ENCODE data around the gene C3orf85. TPM values are rescaled to one million over a fixed set of nuclear protein-coding genes. Genes with fewer than 3 reads are reported as not detected.

C3orf85 gene
- total and polyA plus RNA-seq, 4 donors: 0.21 TPM; not detected in 3

DNA sequence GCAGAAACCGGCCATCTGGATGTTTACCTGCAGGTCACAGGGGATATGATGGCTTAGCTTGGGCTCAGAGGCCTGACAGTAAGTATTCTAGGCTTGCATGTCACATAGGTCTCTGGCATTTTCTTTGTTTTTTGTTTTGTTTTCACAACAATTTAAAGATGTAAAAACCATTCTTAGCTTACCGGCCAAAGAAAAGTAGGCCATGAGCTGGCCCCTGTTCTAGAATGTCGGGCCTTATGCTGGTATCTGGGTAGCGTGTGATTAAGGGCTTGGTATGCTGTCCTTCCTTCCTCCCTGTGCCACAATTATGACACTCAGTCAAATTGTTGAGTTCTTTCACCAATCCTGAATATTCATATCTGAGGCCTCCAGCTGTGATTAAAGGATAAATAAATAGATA lies 40.2 kb downstream of the C3orf85 start:
- Histone ChIP-seq H3K27me3 (ENCODE audit: control insufficient read depth, insufficient read depth, low read length) (no peaks in the 10 kb centered on the region), H3K9me3 (ENCODE audit: control insufficient read depth, insufficient read depth, low read length) (no peaks in the 10 kb centered on the region), H3K36me3 (ENCODE audit: control insufficient read depth, insufficient read depth, low read length) (no peaks in the 10 kb centered on the region), H3K4me1 (ENCODE audit: control insufficient read depth, insufficient read depth, low read length) (peaks cover 3% of the 10 kb centered on the region), H3K4me3 (ENCODE audit: low read depth, low read length) (no peak overlapping the region), H3K27ac (ENCODE audit: low read depth, low read length) (no peak overlapping the region)
- WGBS (ENCODE audit: insufficient coverage): 88% methylated on average over 1 of the region's 4 CpGs
- DNase-seq (ENCODE audit: low read depth in 4 of 6, low spot score in 6 of 6): no peak

DNA sequence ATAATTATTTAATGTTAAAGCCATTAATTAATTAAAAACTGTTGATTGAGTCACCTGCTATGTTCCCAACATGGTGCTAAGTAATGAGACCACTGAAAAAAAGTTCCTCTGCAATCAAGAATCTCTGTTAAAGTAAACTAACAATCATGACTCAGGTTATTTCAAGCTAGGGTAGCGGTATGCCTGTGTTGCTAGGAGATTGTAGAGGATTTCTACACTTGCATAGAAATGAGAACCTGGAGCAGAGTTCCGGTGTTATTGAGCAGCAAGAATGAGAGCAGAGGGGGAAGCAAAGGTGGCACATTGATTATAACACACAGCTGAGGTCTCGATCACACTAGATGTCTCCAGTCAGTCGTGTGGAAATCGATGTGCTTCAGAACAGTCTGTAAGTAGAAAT lies 41.4 kb downstream of the C3orf85 start:
- Histone ChIP-seq H3K4me3 (ENCODE audit: low read depth, low read length) (no peak overlapping the region), H3K4me1 (ENCODE audit: control insufficient read depth, insufficient read depth, low read length) (peaks cover 3% of the 10 kb centered on the region), H3K36me3 (ENCODE audit: control insufficient read depth, insufficient read depth, low read length) (no peaks in the 10 kb centered on the region), H3K27me3 (ENCODE audit: control insufficient read depth, insufficient read depth, low read length) (no peaks in the 10 kb centered on the region), H3K9me3 (ENCODE audit: control insufficient read depth, insufficient read depth, low read length) (no peaks in the 10 kb centered on the region), H3K27ac (ENCODE audit: low read depth, low read length) (no peak overlapping the region)
- 39% methylated on average over 3 of the region's 5 CpGs for WGBS (ENCODE audit: insufficient coverage)
- peak in 1 of 6 donors; percentile 39 for DNase-seq (ENCODE audit: low read depth in 4 of 6, low spot score in 6 of 6)

DNA sequence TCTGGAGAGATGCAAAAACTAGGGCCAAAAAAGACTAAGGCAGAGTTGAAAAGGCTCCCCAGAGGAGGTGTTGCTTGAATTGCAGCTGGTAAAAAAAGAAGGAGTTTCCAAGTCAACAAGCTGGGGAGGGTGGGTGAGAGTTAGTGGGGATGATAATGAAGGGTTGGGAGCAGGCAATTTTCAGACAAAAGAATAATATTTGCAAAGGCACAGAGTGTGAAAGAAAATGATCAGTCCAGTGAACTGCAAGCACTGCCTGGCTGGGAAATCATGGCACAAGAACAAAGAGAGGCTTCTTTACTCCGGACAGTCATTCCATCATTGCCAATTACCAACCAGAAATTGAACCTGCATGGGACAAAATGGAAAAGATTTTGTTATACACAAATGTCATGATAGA lies 42.2 kb downstream of the C3orf85 start:
- Histone ChIP-seq H3K4me3 (ENCODE audit: low read depth, low read length) (no peak overlapping the region), H3K4me1 (ENCODE audit: control insufficient read depth, insufficient read depth, low read length) (peaks cover 3% of the 10 kb centered on the region), H3K27me3 (ENCODE audit: control insufficient read depth, insufficient read depth, low read length) (no peaks in the 10 kb centered on the region), H3K27ac (ENCODE audit: low read depth, low read length) (no peak overlapping the region), H3K9me3 (ENCODE audit: control insufficient read depth, insufficient read depth, low read length) (no peaks in the 10 kb centered on the region), H3K36me3 (ENCODE audit: control insufficient read depth, insufficient read depth, low read length) (no peaks in the 10 kb centered on the region)
- peak in 1 of 6 donors; percentile 7 for DNase-seq (ENCODE audit: low read depth in 4 of 6, low spot score in 6 of 6)
- no CpG with 5 or more reads among the region's 1 CpG for WGBS (ENCODE audit: insufficient coverage)

DNA sequence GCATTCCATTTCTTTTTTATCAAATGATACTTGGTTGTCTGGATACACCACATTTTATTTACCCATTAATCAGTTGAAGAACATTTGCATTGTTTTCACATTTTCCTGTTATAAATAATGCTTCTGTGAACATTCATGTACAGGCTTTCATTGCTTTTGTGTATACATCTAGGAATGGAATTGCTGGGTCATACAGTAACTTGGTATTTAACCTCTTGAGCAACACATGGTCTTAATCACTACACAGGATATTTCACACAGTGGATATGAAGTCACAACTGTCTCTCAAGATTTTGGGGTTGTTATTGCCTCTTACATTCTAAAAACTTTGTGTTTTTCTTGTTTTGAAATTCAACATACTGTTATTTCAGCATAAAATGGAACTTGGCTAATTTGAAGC lies 48.2 kb downstream of the C3orf85 start:
- Histone ChIP-seq H3K36me3 (ENCODE audit: control insufficient read depth, insufficient read depth, low read length) (no peaks in the 10 kb centered on the region), H3K4me3 (ENCODE audit: low read depth, low read length) (no peak overlapping the region), H3K27ac (ENCODE audit: low read depth, low read length) (no peak overlapping the region), H3K27me3 (ENCODE audit: control insufficient read depth, insufficient read depth, low read length) (no peaks in the 10 kb centered on the region), H3K4me1 (ENCODE audit: control insufficient read depth, insufficient read depth, low read length) (no peaks in the 10 kb centered on the region), H3K9me3 (ENCODE audit: control insufficient read depth, insufficient read depth, low read length) (no peaks in the 10 kb centered on the region)
- no peak for DNase-seq (ENCODE audit: low read depth in 4 of 6, low spot score in 6 of 6)

DNA sequence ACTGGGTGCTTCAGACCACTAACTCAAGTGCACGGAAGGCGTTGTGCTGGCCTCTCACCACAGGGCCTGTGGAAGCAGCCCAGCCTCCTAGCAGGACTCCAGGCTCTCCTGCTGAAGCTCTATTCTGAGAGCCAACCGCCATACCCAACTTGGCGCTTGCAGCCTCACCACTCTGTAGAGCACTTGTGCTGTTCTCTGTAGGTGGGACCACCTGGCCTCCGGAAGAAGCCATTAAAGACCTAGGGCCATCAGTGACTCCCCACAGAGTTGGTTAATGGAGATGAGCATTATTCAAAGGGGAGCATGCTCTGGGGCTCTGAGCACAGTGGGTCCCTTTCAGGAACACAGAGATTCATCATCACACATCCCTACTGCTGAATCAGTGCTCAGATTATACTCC lies 50.9 kb downstream of the C3orf85 start:
- no peaks in the 10 kb centered on the region for H3K9me3 ChIP-seq (ENCODE audit: control insufficient read depth, insufficient read depth, low read length)
- DNase-seq (ENCODE audit: low read depth in 4 of 6, low spot score in 6 of 6): no peak
- H3K4me1 ChIP-seq (ENCODE audit: control insufficient read depth, insufficient read depth, low read length): no peaks in the 10 kb centered on the region
- WGBS (ENCODE audit: insufficient coverage): 74% methylated on average over 4 of the region's 5 CpGs
- no peaks in the 10 kb centered on the region for H3K27me3 ChIP-seq (ENCODE audit: control insufficient read depth, insufficient read depth, low read length)
- H3K36me3 ChIP-seq (ENCODE audit: control insufficient read depth, insufficient read depth, low read length): no peaks in the 10 kb centered on the region
- H3K4me3 ChIP-seq (ENCODE audit: low read depth, low read length): no peak overlapping the region
- H3K27ac ChIP-seq (ENCODE audit: low read depth, low read length): no peak overlapping the region

DNA sequence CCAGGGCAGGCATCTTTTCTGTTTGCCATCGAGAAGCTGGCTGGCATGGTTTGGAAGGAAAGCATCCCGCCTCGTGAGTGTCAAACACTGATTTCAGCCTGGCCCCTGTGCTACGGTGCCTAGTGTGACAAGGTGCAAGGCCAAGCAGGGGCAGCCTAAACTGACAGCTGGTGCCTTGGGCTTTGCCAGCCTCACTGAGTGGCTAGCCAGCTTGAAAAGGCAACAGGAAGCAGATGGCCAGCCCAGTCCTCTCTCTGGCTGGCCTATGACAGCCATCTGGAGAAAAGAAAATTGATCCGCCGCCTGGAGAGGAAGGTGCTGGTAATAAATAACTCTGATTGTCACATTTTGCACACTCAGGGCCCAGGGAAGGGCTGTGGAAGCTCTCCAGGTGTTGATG lies 52.2 kb downstream of the C3orf85 start:
- H3K4me1 ChIP-seq (ENCODE audit: control insufficient read depth, insufficient read depth, low read length): no peaks in the 10 kb centered on the region
- no peaks in the 10 kb centered on the region for H3K36me3 ChIP-seq (ENCODE audit: control insufficient read depth, insufficient read depth, low read length)
- peak in 2 of 6 donors; percentile 49 to 91 for DNase-seq (ENCODE audit: low read depth in 4 of 6, low spot score in 6 of 6)
- H3K27me3 ChIP-seq (ENCODE audit: control insufficient read depth, insufficient read depth, low read length): no peaks in the 10 kb centered on the region
- H3K27ac ChIP-seq (ENCODE audit: low read depth, low read length): no peak overlapping the region
- no peak overlapping the region for H3K4me3 ChIP-seq (ENCODE audit: low read depth, low read length)
- no peaks in the 10 kb centered on the region for H3K9me3 ChIP-seq (ENCODE audit: control insufficient read depth, insufficient read depth, low read length)
- 68% methylated on average over 4 of the region's 6 CpGs for WGBS (ENCODE audit: insufficient coverage)

DNA sequence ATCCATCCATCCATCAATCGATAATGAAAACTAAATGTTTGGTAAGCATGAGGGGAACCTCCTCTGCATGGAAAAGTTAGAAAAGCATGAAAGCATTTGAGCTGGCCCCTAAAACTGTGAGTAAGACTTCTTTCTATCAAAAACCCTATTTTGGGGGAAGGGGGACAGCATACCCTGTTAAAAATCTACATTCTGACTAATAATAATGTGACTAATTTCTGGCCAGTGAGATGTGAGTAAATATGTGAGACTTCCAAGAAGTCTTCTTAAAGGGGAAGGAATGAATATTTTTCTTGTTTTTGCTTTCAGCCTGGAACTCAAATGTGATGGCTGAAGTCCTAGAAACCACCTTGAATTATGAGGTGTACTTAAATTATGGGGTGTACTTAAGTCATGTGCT lies 54.9 kb downstream of the C3orf85 start:
- H3K27ac ChIP-seq (ENCODE audit: low read depth, low read length): no peak overlapping the region
- H3K36me3 ChIP-seq (ENCODE audit: control insufficient read depth, insufficient read depth, low read length): no peaks in the 10 kb centered on the region
- DNase-seq (ENCODE audit: low read depth in 4 of 6, low spot score in 6 of 6): no peak
- WGBS (ENCODE audit: insufficient coverage): no CpG with 5 or more reads among the region's 1 CpG
- no peaks in the 10 kb centered on the region for H3K27me3 ChIP-seq (ENCODE audit: control insufficient read depth, insufficient read depth, low read length)
- no peaks in the 10 kb centered on the region for H3K4me1 ChIP-seq (ENCODE audit: control insufficient read depth, insufficient read depth, low read length)
- H3K4me3 ChIP-seq (ENCODE audit: low read depth, low read length): no peak overlapping the region
- no peaks in the 10 kb centered on the region for H3K9me3 ChIP-seq (ENCODE audit: control insufficient read depth, insufficient read depth, low read length)

DNA sequence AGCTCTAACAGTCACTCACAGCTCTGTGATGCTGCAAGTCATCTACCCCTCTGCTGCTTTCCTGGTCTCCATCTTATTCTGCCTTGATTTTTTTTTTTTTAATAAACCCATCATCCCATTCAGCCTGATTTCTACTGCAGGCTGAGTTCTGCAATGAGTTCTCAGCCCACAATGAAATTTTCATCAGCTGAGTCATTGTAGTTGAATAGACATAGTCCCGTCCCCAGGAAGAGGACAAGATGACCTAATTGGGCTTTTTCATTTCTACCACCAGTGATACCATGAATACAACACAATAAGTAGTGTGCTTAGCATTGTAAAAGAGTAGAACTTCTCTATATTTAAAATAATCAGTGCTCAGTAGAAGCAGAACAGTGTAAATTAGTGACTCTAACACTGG lies 59.3 kb downstream of the C3orf85 start:
- Histone ChIP-seq H3K4me1 (ENCODE audit: control insufficient read depth, insufficient read depth, low read length) (no peaks in the 10 kb centered on the region), H3K4me3 (ENCODE audit: low read depth, low read length) (no peak overlapping the region), H3K27ac (ENCODE audit: low read depth, low read length) (no peak overlapping the region), H3K36me3 (ENCODE audit: control insufficient read depth, insufficient read depth, low read length) (no peaks in the 10 kb centered on the region), H3K27me3 (ENCODE audit: control insufficient read depth, insufficient read depth, low read length) (no peaks in the 10 kb centered on the region), H3K9me3 (ENCODE audit: control insufficient read depth, insufficient read depth, low read length) (no peaks in the 10 kb centered on the region)
- no CpG with 5 or more reads among the region's 1 CpG for WGBS (ENCODE audit: insufficient coverage)
- DNase-seq (ENCODE audit: low read depth in 4 of 6, low spot score in 6 of 6): no peak

Other genes with a start within 250 kb of the C3orf85 start
- gene GUCA1C, start 182.8 kb upstream of the C3orf85 start, total RNA-seq: under 1 TPM in 1 of 2 donors, not detected in 1; 0.20 TPM
- not detected for gene GUCA1C, start 182.8 kb upstream of the C3orf85 start, polyA plus RNA-seq (ENCODE audit: insufficient read length in 2 of 2)
- gene MORC1, start 18.6 kb upstream of the C3orf85 start, total RNA-seq: under 1 TPM; 0.06 to 0.59 TPM
- under 1 TPM; 0.08 to 0.14 TPM for gene MORC1, start 18.6 kb upstream of the C3orf85 start, polyA plus RNA-seq (ENCODE audit: insufficient read length in 2 of 2)
- not detected for gene DPPA2, start 179.8 kb downstream of the C3orf85 start, total RNA-seq
- gene DPPA2, start 179.8 kb downstream of the C3orf85 start, polyA plus RNA-seq (ENCODE audit: insufficient read length in 2 of 2): under 1 TPM in 1 of 2 donors, not detected in 1; 0.23 TPM
- gene DPPA4, start 200.8 kb downstream of the C3orf85 start, total RNA-seq: 10 to 100 TPM in 1 of 2 donors, 1 to 10 TPM in 1; 5.3 to 10.1 TPM
- gene DPPA4, start 200.8 kb downstream of the C3orf85 start, polyA plus RNA-seq (ENCODE audit: insufficient read length in 2 of 2): 10 to 100 TPM; 15.2 to 17.8 TPM

Measured in spinal cord (tissue), 10 donors.